ENCODE measurements around the gene GABRA5. TPM values are rescaled to one million over a fixed set of nuclear protein-coding genes. Genes with fewer than 3 reads are reported as not detected.

The GABRA5 gene
- total and polyA plus RNA-seq, 2 donors (not counting 1 experiment from before 2014, with no cell fraction given), result 0.23 TPM; not detected in 1

GRCh38 chr15:26954403-26954802 is 87.5 kb downstream of the GABRA5 start:
- TF ChIP-seq CTCF (conservative IDR thresholded peaks at IDR 0.05 in 1 of 2, IDR thresholded peaks at IDR 0.05 in 1 of 2; ENCODE audit: low read depth in 1 of 2, low read length in 2 of 2) (no peak), EZH2 (IDR thresholded peaks at IDR 0.05; ENCODE audit: low read length, missing control alignments) (no peak)
- no peak for DNase-seq (ENCODE audit: low read depth in 2 of 2)
- Histone ChIP-seq H2AFZ (ENCODE audit: low read length) (no peak overlapping the region), H3K4me2 (ENCODE audit: extremely low read depth, insufficient read depth, low read length) (no peak overlapping the region), H3K9me3 (ENCODE audit: control insufficient read depth, insufficient read depth, low read depth, low read length) (no peaks in the 10 kb centered on the region), H3K36me3 (ENCODE audit: control insufficient read depth, insufficient read depth, low read length) (no peaks in the 10 kb centered on the region), H3K27ac (ENCODE audit: insufficient read depth, low read length) (no peak overlapping the region), H3K27me3 (ENCODE audit: control insufficient read depth, insufficient read depth, low read length) (no peaks in the 10 kb centered on the region), H3K4me3 (replicated peaks in 1 of 4; ENCODE audit: control extremely low read depth in 1 of 4, insufficient read depth in 1 of 4, low read depth in 3 of 4, low read length in 4 of 4) (no peak overlapping the region), H4K20me1 (ENCODE audit: control insufficient read depth, extremely low read depth, insufficient read depth, low read length) (no peaks in the 10 kb centered on the region), H3K4me1 (ENCODE audit: control insufficient read depth, extremely low read depth, insufficient read depth, low read length) (no peaks in the 10 kb centered on the region), H3K9ac (ENCODE audit: insufficient read depth, low read length) (no peak overlapping the region), H3K79me2 (ENCODE audit: control insufficient read depth, insufficient read depth, low read length) (no peaks in the 10 kb centered on the region)

- no peaks in the 10 kb centered on the region for H3K79me2 ChIP-seq (ENCODE audit: control insufficient read depth, insufficient read depth, low read length)
- H3K4me3 ChIP-seq (replicated peaks in 1 of 4; ENCODE audit: control extremely low read depth in 1 of 4, insufficient read depth in 1 of 4, low read depth in 3 of 4, low read length in 4 of 4), result peak overlapping the region in 1 of 4 experiments; percentile 29
- peak; percentile 21 to 69 for DNase-seq (ENCODE audit: low read depth in 2 of 2)
- no peak overlapping the region for H2AFZ ChIP-seq (ENCODE audit: low read length)
- no peak overlapping the region for H3K9ac ChIP-seq (ENCODE audit: insufficient read depth, low read length)
- no peaks in the 10 kb centered on the region for H3K9me3 ChIP-seq (ENCODE audit: control insufficient read depth, insufficient read depth, low read depth, low read length)
- TF ChIP-seq EZH2 (IDR thresholded peaks at IDR 0.05; ENCODE audit: low read length, missing control alignments), result no peak
- TF ChIP-seq CTCF (conservative IDR thresholded peaks at IDR 0.05 in 1 of 2, IDR thresholded peaks at IDR 0.05 in 1 of 2; ENCODE audit: low read depth in 1 of 2, low read length in 2 of 2), result no peak
- H3K36me3 ChIP-seq (ENCODE audit: control insufficient read depth, insufficient read depth, low read length), result no peaks in the 10 kb centered on the region
- no peak overlapping the region for H3K27ac ChIP-seq (ENCODE audit: insufficient read depth, low read length)
- H3K4me2 ChIP-seq (ENCODE audit: extremely low read depth, insufficient read depth, low read length), result no peak overlapping the region
- no peaks in the 10 kb centered on the region for H3K4me1 ChIP-seq (ENCODE audit: control insufficient read depth, extremely low read depth, insufficient read depth, low read length)
- H4K20me1 ChIP-seq (ENCODE audit: control insufficient read depth, extremely low read depth, insufficient read depth, low read length), result no peaks in the 10 kb centered on the region
- H3K27me3 ChIP-seq (ENCODE audit: control insufficient read depth, insufficient read depth, low read length), result no peaks in the 10 kb centered on the region
These were observed 100.9 kb downstream of the GABRA5 start for GRCh38 chr15:26967719-26968269.

GRCh38 chr15:26968806-26969205 is 101.9 kb downstream of the GABRA5 start:
- Histone ChIP-seq H3K27ac (ENCODE audit: insufficient read depth, low read length) (no peak overlapping the region), H3K4me3 (replicated peaks in 1 of 4; ENCODE audit: control extremely low read depth in 1 of 4, insufficient read depth in 1 of 4, low read depth in 3 of 4, low read length in 4 of 4) (no peak overlapping the region), H3K4me1 (ENCODE audit: control insufficient read depth, extremely low read depth, insufficient read depth, low read length) (no peaks in the 10 kb centered on the region)

More at GRCh38 chr15:26968806-26969205, 101.9 kb downstream of the GABRA5 start:
- TF ChIP-seq CTCF (conservative IDR thresholded peaks at IDR 0.05 in 1 of 2, IDR thresholded peaks at IDR 0.05 in 1 of 2; ENCODE audit: low read depth in 1 of 2, low read length in 2 of 2) (no peak), EZH2 (IDR thresholded peaks at IDR 0.05; ENCODE audit: low read length, missing control alignments) (no peak)
- DNase-seq (ENCODE audit: low read depth in 2 of 2), result no peak
- H3K79me2 ChIP-seq (ENCODE audit: control insufficient read depth, insufficient read depth, low read length), result no peaks in the 10 kb centered on the region
- H3K4me2 ChIP-seq (ENCODE audit: extremely low read depth, insufficient read depth, low read length), result no peak overlapping the region
- no peaks in the 10 kb centered on the region for H4K20me1 ChIP-seq (ENCODE audit: control insufficient read depth, extremely low read depth, insufficient read depth, low read length)
- no peaks in the 10 kb centered on the region for H3K9me3 ChIP-seq (ENCODE audit: control insufficient read depth, insufficient read depth, low read depth, low read length)
- no peak overlapping the region for H3K9ac ChIP-seq (ENCODE audit: insufficient read depth, low read length)
- H3K36me3 ChIP-seq (ENCODE audit: control insufficient read depth, insufficient read depth, low read length), result no peaks in the 10 kb centered on the region
- no peaks in the 10 kb centered on the region for H3K27me3 ChIP-seq (ENCODE audit: control insufficient read depth, insufficient read depth, low read length)
- H2AFZ ChIP-seq (ENCODE audit: low read length), result no peak overlapping the region
